ENCODE data around the gene BPNT1.

GRCh38 chr1:220077887-220078286 lies 11.7 kb downstream of the BPNT1 start:
- no peak for TF ChIP-seq CBX3 (IDR thresholded peaks at IDR 0.05; ENCODE audit: low read depth)
- no peak for TF ChIP-seq CTCF (IDR thresholded peaks at IDR 0.05 in 2 of 3, conservative IDR thresholded peaks at IDR 0.05 in 1 of 3; ENCODE audit: borderline replicate concordance in 1 of 3, insufficient read depth in 1 of 3, low read depth in 2 of 3, low read length in 2 of 3)
- no peak for TF ChIP-seq POLR2A (IDR thresholded peaks at IDR 0.05; ENCODE audit: borderline replicate concordance, extremely low read depth, insufficient read depth, insufficient read length)
- no peak for TF ChIP-seq FOSL1 (IDR thresholded peaks at IDR 0.05; ENCODE audit: low read depth)
- TF ChIP-seq ZBTB33 (IDR thresholded peaks at IDR 0.05; ENCODE audit: extremely low read depth, insufficient replicate concordance, low read length): no peak
